ENCODE measurements around the gene IRGC. TPM values are rescaled to one million over a fixed set of nuclear protein-coding genes. Genes with fewer than 3 reads are reported as not detected.

Gene IRGC
- total and polyA plus RNA-seq, 2 of the 13 experiments (the other 11 are each of a cell fraction or from before 2014, with no cell fraction given), result not detected

DNA sequence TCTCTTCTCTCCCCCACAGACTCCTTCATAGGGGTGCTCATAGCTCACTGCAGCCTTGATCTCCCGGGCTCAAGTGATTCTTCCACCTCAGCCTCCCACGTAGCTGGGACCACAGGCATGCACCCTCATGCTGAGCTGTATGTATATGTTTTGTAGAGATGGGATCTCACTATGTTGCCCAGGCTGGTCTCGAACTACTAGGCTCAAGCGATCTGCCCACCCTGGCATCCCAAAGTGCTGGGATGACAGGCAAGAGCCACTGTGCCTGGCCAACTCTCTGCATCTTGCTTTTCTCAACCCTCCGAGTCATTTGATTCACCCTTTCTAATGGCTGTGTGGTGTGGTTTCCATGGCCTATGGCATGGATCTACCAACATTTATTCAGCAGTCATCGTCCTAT, 10.1 kb upstream of the IRGC start:
- no peaks in the 10 kb centered on the region for H3K79me2 ChIP-seq (ENCODE audit: insufficient read depth, low read length)
- ChIA-PET CTCF (ENCODE audit: low intra/inter-chr PET ratio, low total read pairs) (no interaction called here), POLR2A (no interaction called here)
- TF ChIP-seq FOXP4 (CRISPR knock-in tag; IDR thresholded peaks at IDR 0.05) (no peak), NCOA2 (CRISPR knock-in tag; IDR thresholded peaks at IDR 0.05) (no peak), ZNF792 (CRISPR knock-in tag; IDR thresholded peaks at IDR 0.05) (no peak), MLX (CRISPR knock-in tag; IDR thresholded peaks at IDR 0.05) (no peak), ZBTB2 (CRISPR knock-in tag; IDR thresholded peaks at IDR 0.05; ENCODE audit: low read depth) (no peak), ZNF121 (CRISPR knock-in tag; IDR thresholded peaks at IDR 0.05) (peak; percentile 55; the same call in 1 of the 2 replicates), TFAP4 (IDR thresholded peaks at IDR 0.05; ENCODE audit: borderline replicate concordance, low read depth) (no peak)
- H3K4me3 ChIP-seq (replicated peaks in 1 of 3; ENCODE audit: insufficient read depth in 1 of 3, low read depth in 2 of 3, low read length in 3 of 3), result no peak overlapping the region
- H3K27ac ChIP-seq (ENCODE audit: extremely low read length, insufficient read depth, low read length), result no peak overlapping the region
- no peak for ATAC-seq
- no peak for DNase-seq (ENCODE audit: low spot score)
- H3K4me2 ChIP-seq (ENCODE audit: low read depth, low read length), result no peak overlapping the region
- H3K27me3 ChIP-seq (ENCODE audit: control insufficient read depth in 1 of 2, insufficient read depth in 2 of 2, low read length in 2 of 2), result no peaks in the 10 kb centered on the region; a peak in 1 of 5 replicates
- no peak overlapping the region for H2AFZ ChIP-seq (ENCODE audit: low read length)
- in situ Hi-C loops (cut with HindIII; ENCODE audit: extremely low pct_ligation_motif_present, low pct_unique_long_range_greater_than_20kb), result no loop called here
- BruUV-seq (replicated peaks), result no TSS peak
- H3K36me3 ChIP-seq (replicated peaks in 1 of 2; ENCODE audit: control insufficient read depth in 1 of 2, insufficient read depth in 2 of 2, low read length in 2 of 2), result no peaks in the 10 kb centered on the region
- 42% methylated on average over 5 of the region's 6 CpGs for WGBS (ENCODE audit: low lambda C conversion rate)
- intact Hi-C loops (cut with micrococcal nuclease; ENCODE audit: unreplicated experiment), result no loop called here
- no peak overlapping the region for H3K9ac ChIP-seq (ENCODE audit: insufficient read depth, low read depth, low read length)
- no peak for FAIRE-seq
- H4K20me1 ChIP-seq (ENCODE audit: insufficient read depth, low read length), result no peaks in the 10 kb centered on the region
- peaks cover 11% of the 10 kb centered on the region for H3K9me3 ChIP-seq (ENCODE audit: low read length)
- H3K4me1 ChIP-seq (ENCODE audit: insufficient read depth, low read length), result peaks cover 55% of the 10 kb centered on the region

Measured in HepG2 (cell line).